Activated CD4-positive, CD25-positive, alpha-beta regulatory T cell treated with anti-CD3 and anti-CD28 coated beads, Interleukin-2, amount 50 U/mL, for 24 hours (primary cell): Measurements from ENCODE around the gene CLIC6.
"Not testable (repeated sequence)": the region's sequence is repeated elsewhere in the genome, so short reads cannot be mapped to it uniquely, and the experiment has no call there.

Source experiments
- ATAC-seq, 2 donors: fragments of 150-1000 bp; cut with Tn5 transposase; one replicate each; pipeline ENCODE4 v1.10.0; 2021; ENCODE audit warnings: mild to moderate bottlenecking in 1 of 2, moderate library complexity in 1 of 2

The CLIC6 gene

GRCh38 chr21:34653522-34653921 is 15.3 kb upstream of the CLIC6 start:
- ATAC-seq, result no peak

GRCh38 chr21:34661848-34662247 is 6.9 kb upstream of the CLIC6 start:
- no peak for ATAC-seq

GRCh38 chr21:34667761-34668160 is 1.0 kb upstream of the CLIC6 start:
- ATAC-seq, result no peak

GRCh38 chr21:34669149-34669879 is 520 bp downstream of the CLIC6 start:
- peak; percentile 35 to 55 for ATAC-seq

- not testable (repeated sequence) for ATAC-seq
These were observed 1.1 kb downstream of the CLIC6 start for GRCh38 chr21:34669880-34670219.

- ATAC-seq, result no peak
These were observed 1.6 kb downstream of the CLIC6 start for GRCh38 chr21:34670220-34670961.

GRCh38 chr21:34670962-34671348 is 2.2 kb downstream of the CLIC6 start:
- no peak for ATAC-seq

- ATAC-seq, result no peak
These were observed 2.7 kb downstream of the CLIC6 start for GRCh38 chr21:34671462-34671861.

- ATAC-seq, result no peak
These were observed 3.1 kb downstream of the CLIC6 start for GRCh38 chr21:34671891-34672290.

GRCh38 chr21:34673006-34673405 is 4.2 kb downstream of the CLIC6 start:
- ATAC-seq, result no peak

- ATAC-seq, result no peak
These were observed 5.7 kb downstream of the CLIC6 start for GRCh38 chr21:34674468-34674867.

- ATAC-seq, result no peak
These were observed 7.1 kb downstream of the CLIC6 start for GRCh38 chr21:34675871-34676270.

GRCh38 chr21:34679051-34679450 is 10.3 kb downstream of the CLIC6 start:
- ATAC-seq, result no peak

GRCh38 chr21:34684174-34684876 is 15.5 kb downstream of the CLIC6 start:
- no peak for ATAC-seq

GRCh38 chr21:34687065-34687464 is 18.3 kb downstream of the CLIC6 start:
- no peak for ATAC-seq

- ATAC-seq, result no peak
These were observed 19.0 kb downstream of the CLIC6 start for GRCh38 chr21:34687745-34688144.

GRCh38 chr21:34688145-34688544 is 19.4 kb downstream of the CLIC6 start:
- no peak for ATAC-seq

GRCh38 chr21:34688715-34689114 is 19.9 kb downstream of the CLIC6 start:
- ATAC-seq, result no peak

- no peak for ATAC-seq
These were observed 21.4 kb downstream of the CLIC6 start for GRCh38 chr21:34690041-34690792.

GRCh38 chr21:34690793-34691175 is 22.0 kb downstream of the CLIC6 start:
- ATAC-seq, result no peak

GRCh38 chr21:34691390-34692032 is 22.7 kb downstream of the CLIC6 start:
- ATAC-seq, result no peak

- no peak for ATAC-seq
These were observed 23.7 kb downstream of the CLIC6 start for GRCh38 chr21:34692458-34693020.
